NCI-H345 (cell line): Measurements from ENCODE around the gene TOM1.
A peak's percentile ranks its signal among the peaks of the same experiment; 100 is the strongest.

Experiments used
- DNase-seq: peaks from one replicate; lab custom pipeline; 2025; lab: John Stamatoyannopoulos, UW

TOM1 gene

GRCh38 chr22:35307372-35307771 lies 7.7 kb downstream of the TOM1 start:
- no peak for DNase-seq

- no peak for DNase-seq
Observed at GRCh38 chr22:35307892-35308291, 8.2 kb downstream of the TOM1 start.

- no peak for DNase-seq
Observed at GRCh38 chr22:35308480-35309021, 8.9 kb downstream of the TOM1 start.

- no peak for DNase-seq
Observed at GRCh38 chr22:35310556-35311550, 11.2 kb downstream of the TOM1 start.

- DNase-seq = no peak
Observed at GRCh38 chr22:35311551-35311999, 11.9 kb downstream of the TOM1 start.

GRCh38 chr22:35312198-35313059 lies 12.7 kb downstream of the TOM1 start:
- DNase-seq = no peak

GRCh38 chr22:35313311-35314121 lies 13.8 kb downstream of the TOM1 start:
- no peak for DNase-seq

GRCh38 chr22:35314161-35314942 lies 14.7 kb downstream of the TOM1 start:
- DNase-seq = no peak

- no peak for DNase-seq
Observed at GRCh38 chr22:35315141-35315854, 15.6 kb downstream of the TOM1 start.

- DNase-seq = peak; percentile 85
Observed at GRCh38 chr22:35315855-35316745, 16.4 kb downstream of the TOM1 start.

- DNase-seq = no peak
Observed at GRCh38 chr22:35316751-35317150, 17.1 kb downstream of the TOM1 start.

GRCh38 chr22:35317680-35318290 lies 18.1 kb downstream of the TOM1 start:
- DNase-seq = no peak

- DNase-seq = no peak
Observed at GRCh38 chr22:35318346-35319215, 18.9 kb downstream of the TOM1 start.

- DNase-seq = no peak
Observed at GRCh38 chr22:35319244-35319985, 19.7 kb downstream of the TOM1 start.

GRCh38 chr22:35322126-35322525 lies 22.4 kb downstream of the TOM1 start:
- DNase-seq = no peak

- DNase-seq = no peak
Observed at GRCh38 chr22:35322893-35323292, 23.2 kb downstream of the TOM1 start.

GRCh38 chr22:35323305-35323704 lies 23.6 kb downstream of the TOM1 start:
- DNase-seq = no peak
